HG03097 (cell line): ENCODE data around the gene KCNK2.

Source experiments
- ATAC-seq: cut with Tn5 transposase; IDR thresholded peaks from one replicate; pipeline ENCODE4 v1.9.1; 2021; ENCODE audit not compliant: unreplicated experiment, low FRiP score

The KCNK2 gene, protein sequence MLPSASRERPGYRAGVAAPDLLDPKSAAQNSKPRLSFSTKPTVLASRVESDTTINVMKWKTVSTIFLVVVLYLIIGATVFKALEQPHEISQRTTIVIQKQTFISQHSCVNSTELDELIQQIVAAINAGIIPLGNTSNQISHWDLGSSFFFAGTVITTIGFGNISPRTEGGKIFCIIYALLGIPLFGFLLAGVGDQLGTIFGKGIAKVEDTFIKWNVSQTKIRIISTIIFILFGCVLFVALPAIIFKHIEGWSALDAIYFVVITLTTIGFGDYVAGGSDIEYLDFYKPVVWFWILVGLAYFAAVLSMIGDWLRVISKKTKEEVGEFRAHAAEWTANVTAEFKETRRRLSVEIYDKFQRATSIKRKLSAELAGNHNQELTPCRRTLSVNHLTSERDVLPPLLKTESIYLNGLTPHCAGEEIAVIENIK

DNA sequence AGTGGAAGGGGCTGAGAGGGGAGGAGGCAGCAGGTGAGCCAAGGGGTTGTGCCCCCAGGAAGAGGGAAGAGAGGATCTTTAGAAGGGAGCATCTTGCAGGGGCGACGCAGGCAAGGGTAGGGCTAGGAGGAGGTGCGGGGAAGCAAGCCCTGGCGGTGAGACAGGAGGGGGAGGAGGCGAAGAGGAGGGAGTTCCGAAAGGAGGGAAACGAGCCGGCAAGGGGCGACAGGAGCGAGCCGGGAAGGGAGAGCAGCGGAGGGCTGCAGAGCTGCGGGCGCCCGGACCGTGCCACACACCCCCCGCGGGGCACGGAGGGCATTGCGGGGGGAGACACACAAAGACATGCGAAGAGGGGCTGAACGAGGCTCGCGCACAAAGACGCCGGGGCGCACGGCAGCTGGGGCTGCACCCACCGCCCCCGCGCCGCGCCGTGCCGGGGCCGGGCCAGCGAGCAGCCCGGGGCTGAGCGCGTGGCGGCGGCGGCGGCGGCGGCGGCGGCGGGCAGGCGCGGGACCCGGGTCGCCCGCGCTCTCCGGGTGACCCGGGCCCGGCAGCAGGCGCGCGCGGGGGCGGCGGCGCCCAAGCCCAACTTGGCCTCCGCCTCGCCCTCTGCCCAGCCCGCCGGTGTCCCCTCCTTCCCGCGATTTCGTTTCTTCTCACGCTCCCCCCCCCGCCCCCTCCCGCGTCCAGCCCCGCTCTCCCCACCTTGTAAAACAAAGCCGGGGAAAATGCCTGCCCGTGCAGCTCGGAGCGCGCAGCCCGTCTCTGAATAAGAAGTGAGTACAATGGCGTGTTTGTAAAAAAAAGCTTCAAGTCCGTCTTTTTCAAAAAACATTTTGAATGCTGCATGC is at the start of gene KCNK2:
Gene KCNK2 (plus strand): TSS at position 206 of the 851 bp plus-strand sequence. CDS start 649 bp downstream, outside the sequence.
- ATAC-seq: no peak

DNA sequence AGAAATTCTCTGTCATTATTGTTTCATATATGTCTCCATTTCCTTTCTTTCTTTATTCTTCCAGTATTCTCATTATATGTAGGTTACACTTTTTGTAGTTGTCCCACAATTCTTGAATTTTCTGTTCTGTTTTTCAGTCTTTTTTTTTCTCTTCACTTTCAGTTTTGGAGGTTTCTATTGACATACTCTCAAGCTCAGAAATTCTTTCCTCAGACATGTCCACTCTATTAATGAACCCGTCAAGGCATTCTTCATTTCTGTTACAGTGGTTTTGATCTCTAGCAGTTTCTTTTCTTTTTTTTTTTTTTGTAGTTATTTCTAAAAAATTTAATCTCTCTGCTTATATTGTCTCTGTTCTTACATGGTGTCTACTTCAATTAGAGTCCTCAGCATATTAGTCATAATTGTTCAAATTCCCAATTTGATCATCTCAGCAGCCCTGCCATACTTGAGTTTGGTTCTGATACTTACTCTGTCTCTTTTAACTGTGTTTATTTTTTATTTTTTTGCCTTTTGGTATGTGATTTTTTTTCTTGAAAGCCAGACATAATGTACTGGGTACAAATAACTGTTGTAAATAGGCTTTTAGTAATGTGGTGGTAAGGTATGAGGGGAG is 49.5 kb upstream of the KCNK2 start:
- no peak for ATAC-seq

- no peak for ATAC-seq
Observed at GRCh38 chr1:215040190-215040589, 42.3 kb upstream of the KCNK2 start.

DNA sequence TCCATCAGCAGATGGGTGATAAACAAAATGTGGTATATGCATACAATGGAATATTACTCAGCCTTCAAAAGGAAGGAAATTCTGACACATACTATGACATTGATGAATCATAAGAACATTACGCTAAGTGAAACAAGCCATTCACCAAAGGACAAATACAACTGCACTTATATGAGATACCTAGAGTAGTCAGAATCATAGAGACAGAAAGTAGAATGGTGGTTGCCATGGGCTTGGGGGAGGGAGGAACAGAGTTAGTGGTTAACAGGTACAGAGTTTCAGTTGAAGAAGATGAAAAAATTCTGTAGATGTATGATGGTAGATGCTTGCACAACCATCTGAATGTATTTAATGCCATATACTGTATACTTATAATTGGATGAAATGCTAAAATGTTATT is 39.1 kb upstream of the KCNK2 start:
- no peak for ATAC-seq

GRCh38 chr1:215044151-215044550 is 38.4 kb upstream of the KCNK2 start:
- no peak for ATAC-seq

DNA sequence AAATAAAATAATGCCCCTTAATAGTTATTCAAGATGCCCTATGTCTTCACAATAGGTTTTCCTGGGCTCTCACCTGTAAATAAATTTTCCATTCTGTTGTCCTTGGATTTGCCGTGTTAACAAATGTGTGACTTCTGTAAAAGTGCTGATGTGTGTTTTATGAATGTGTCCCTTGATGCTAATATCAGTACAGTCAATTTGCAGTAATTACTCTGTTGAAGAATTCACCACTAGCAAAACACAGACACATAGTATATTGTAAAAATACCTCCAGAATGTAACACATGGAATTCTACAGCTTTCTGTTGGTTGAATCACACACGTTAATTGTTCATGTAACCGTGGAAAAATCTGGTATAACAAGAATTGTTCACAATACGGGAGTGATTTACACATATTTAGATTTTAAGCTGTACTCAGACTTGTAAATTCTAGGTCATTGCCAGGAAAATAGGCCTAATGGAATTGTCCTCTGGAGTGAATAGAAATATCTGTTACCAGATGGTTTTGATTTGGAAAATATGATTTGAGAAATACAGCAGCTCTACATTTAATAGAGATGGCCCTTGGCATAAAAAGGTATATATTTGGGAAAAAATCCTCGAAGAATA is 36.7 kb upstream of the KCNK2 start:
- ATAC-seq: no peak

GRCh38 chr1:215052256-215053015 is 30.1 kb upstream of the KCNK2 start:
- ATAC-seq: no peak

GRCh38 chr1:215054266-215054665 is 28.3 kb upstream of the KCNK2 start:
- ATAC-seq: no peak

DNA sequence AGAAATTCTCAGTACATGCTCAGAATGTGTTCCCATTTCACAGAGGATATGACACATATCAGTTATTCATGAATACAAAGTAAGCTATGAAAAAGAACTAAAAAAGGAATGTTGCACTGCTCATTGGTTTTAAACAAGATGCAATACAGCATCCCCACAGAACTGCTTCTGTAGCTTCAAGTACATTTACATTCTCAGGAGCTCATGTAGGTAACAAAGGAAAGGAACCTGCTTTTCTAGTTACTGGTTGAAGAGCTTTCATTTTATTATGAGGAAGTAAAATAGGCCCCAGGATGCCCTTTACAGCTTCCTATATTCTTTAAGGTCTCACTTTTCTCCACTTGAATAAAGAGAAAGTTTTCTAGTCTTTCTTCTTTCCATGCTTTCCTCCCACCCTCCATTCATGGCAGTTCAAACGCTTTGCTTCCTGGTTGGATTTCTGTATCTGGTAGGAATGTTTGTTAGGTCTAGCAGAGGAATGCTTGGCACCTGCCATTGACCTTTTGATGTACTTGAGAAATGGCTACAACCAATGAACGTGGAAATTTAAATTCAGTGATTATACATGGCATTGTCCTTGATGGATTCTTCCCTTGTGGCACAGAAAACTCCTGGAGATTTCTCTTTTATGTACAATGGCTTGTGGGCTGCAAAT is 27.1 kb upstream of the KCNK2 start:
- no peak for ATAC-seq

DNA sequence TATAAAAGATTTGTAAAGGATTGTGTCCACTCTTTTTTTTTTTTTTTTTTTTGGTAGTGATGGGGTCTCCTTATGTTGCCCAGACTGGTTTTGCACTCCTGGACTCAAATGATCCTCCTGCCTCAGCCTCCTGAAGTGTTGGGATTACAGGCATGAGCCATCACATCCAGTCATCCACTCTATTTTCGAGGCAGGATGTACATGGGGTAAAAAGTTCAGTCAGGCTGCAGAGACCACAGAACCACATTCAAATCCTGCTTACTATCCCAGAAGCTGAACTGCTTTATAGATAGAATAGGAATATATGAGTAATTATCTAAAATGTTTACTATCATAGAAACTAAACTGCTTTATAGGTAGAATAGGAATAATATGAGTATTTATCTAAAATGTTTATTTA is 26.0 kb upstream of the KCNK2 start:
- ATAC-seq: no peak

DNA sequence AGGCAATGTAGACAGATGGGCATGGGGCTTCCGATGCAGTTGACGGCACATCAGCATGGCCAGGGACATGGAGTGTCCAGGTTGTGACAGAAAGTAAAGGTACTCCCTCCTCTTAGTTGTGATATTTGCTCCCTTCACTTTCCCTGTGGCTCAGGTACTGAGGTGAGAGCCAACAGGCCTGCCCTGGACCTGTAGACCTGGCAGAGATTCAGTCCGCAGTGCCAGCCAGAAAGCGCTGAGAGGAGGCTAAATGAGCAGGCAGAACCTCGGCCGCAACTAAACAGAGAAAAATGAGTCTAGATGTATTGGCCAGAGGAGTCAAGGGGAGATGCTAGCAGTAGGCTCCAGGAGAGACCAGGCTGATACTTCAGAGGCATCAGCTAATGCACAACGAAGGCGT is 22.6 kb upstream of the KCNK2 start:
- ATAC-seq: no peak

- no peak for ATAC-seq
Observed at GRCh38 chr1:215064327-215064726, 18.2 kb upstream of the KCNK2 start.

- ATAC-seq: no peak
Observed at GRCh38 chr1:215071078-215071477, 11.5 kb upstream of the KCNK2 start.

GRCh38 chr1:215076322-215076721 is 6.2 kb upstream of the KCNK2 start:
- peak; percentile 52 for ATAC-seq

DNA sequence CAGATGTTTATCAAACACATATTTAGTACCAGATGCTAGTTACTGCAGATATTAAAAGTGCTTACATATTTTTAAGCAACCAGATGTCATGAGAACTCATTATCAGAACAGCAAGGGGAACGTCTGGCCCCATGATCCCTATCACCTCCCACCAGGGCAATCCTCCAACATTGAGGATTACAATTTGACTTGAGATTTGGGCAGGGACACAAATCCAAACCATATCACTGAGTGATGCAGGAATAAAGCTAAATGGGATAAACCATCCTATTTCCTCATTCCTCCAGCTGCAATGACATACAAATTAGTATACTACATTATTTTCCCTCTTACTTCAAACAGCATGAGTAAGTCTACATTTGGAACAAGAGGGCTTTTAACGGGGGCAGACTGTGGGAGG is 3.1 kb upstream of the KCNK2 start:
- no peak for ATAC-seq

DNA sequence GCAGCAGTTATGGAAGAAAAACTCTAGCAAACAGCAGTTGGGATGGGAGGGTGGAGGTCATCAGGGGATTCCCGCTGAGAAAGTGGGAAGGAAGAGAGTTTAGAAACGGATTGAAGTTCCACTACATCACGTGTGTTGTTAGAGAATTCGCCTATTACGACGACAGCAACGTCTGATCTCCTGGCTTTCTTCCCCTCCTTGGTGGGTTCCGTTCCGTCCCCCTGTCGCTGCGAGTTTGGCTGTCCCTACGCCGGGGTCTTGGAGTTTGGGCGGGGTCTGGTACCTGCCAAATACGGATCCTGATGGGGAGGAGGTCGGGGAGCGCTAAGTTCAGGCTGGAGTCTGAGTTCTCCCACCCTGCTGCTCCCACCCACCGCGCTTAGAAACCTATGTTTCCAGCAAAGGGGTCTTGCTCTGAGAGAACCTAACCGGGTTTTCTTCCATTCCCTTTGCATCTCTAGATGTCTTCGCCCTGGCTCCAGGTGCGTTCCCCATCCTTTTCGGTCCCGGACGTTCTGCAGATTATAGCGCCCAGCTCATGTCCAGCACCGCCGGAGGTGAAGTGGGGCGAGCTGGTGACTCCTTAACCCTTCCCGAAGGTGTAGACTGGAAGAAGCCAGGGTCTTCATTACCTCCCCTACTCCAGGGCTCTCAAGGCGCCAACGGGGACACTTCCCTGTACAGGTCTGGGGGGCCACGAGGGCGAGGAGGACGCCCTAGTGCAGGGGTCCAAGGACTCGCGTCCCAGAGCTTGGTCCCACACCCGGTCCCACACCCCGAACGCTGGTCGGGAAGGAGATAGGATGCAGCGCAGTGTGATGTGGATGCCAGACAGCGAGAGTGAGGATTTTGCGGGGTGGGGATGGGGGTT is 641 bp upstream of the KCNK2 start:
- ATAC-seq: no peak

DNA sequence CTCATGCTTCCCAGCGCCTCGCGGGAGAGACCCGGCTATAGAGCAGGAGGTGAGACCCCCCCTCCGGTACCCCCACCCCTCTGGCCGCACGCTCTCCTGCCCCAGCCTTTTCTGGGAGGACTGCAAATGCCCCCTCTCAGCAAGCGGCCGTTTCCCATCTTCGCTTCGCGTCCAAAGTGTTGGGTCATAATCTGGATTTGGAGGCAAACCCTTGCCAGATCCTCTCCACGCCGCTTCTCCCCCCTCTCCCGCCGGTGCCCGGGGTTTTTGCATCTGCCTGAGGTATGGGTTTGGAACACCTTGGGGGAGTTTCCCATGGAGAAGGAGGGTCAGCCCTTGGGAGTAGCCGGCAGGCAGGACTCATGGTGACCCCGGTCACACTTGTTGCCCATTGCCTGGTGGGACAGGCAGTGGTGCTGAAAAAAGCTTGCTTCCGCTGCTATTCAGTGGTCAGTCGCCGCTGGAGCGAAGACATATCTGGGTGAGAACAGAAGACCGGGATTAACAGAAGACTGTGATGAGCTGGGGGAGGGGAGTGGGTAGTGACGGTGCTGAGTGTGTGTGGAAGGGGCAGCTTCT is 935 bp downstream of the KCNK2 start:
- no peak for ATAC-seq

GRCh38 chr1:215084621-215085020 is 2.1 kb downstream of the KCNK2 start:
- ATAC-seq: no peak
